ENCODE data around the gene CDT1. TPM values are rescaled to one million over a fixed set of nuclear protein-coding genes. Genes with fewer than 3 reads are reported as not detected.

Gene CDT1
- total RNA-seq, 1 experiment from 2014 or later = 74.1 TPM

DNA sequence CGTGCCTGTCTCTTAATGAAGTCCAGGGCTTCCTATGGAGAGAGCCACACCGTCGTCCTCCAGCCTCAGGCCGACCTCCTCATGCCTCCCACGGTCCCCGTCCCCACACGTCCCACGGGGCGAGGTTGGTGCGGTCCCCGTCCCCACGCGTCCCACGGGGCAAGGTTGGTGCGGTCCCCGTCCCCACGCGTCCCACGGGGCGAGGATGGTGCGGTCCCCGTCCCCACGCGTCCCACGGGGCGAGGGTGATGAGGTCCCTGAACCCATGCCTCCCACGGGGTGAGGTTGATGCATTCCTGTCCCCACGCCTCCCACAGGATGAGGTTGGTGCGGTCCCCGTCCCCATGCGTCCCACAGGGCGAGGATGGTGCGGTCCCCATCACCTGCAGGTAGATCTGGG is 32.2 kb downstream of the CDT1 start:
- Histone ChIP-seq H3K23me2 (ENCODE audit: insufficient read length, low read depth, low read length, poor library complexity, severe bottlenecking) (no peaks in the 10 kb centered on the region), H3K9ac (ENCODE audit: extremely low read depth, insufficient read length, low read length) (no peak overlapping the region), H3K4me1 (ENCODE audit: insufficient read depth, low read length) (no peaks in the 10 kb centered on the region), H3K27me3 (ENCODE audit: insufficient read depth, low read length) (no peaks in the 10 kb centered on the region), H4K20me1 (ENCODE audit: control insufficient read depth, insufficient read depth, insufficient read length) (no peaks in the 10 kb centered on the region), H4K5ac (ENCODE audit: insufficient read length, low read depth, low read length) (no peak overlapping the region), H2BK5ac (ENCODE audit: insufficient read length, low read length) (no peak overlapping the region), H2BK12ac (ENCODE audit: insufficient read length, low read depth, low read length) (no peak overlapping the region), H3K18ac (ENCODE audit: insufficient read length, low read depth, low read length) (no peak overlapping the region), H3K27ac (ENCODE audit: insufficient read length, low read depth, low read length) (no peak overlapping the region), H3K9me3 (ENCODE audit: control insufficient read depth, low read depth, low read length) (no peaks in the 10 kb centered on the region), H2AK5ac (ENCODE audit: insufficient read length, low read length) (no peak overlapping the region), H3K79me1 (ENCODE audit: insufficient read depth, low read depth, low read length, poor library complexity, severe bottlenecking) (no peaks in the 10 kb centered on the region), H3K79me2 (ENCODE audit: insufficient read depth, low read length) (no peaks in the 10 kb centered on the region), H4K8ac (replicated peaks; ENCODE audit: insufficient read length, low read depth, low read length) (no peak overlapping the region), H3K4ac (ENCODE audit: low read depth, low read length) (no peak overlapping the region), H4K91ac (ENCODE audit: insufficient read length, low read depth, low read length) (no peak overlapping the region), H3K23ac (ENCODE audit: insufficient read length, low read depth, low read length) (no peak overlapping the region), H2BK120ac (ENCODE audit: low read depth, low read length, poor library complexity, severe bottlenecking) (no peak overlapping the region), H3K56ac (ENCODE audit: insufficient read length, low read depth, low read length) (no peak overlapping the region), H3T11ph (ENCODE audit: low read length) (no peak overlapping the region), H2AFZ (ENCODE audit: low read length) (no peak overlapping the region), H2BK15ac (ENCODE audit: low read depth, low read length) (no peak overlapping the region), H3K4me2 (ENCODE audit: insufficient read depth, insufficient read length, low read length) (no peak overlapping the region), H3K14ac (ENCODE audit: insufficient read depth, low read length) (no peak overlapping the region), H2BK20ac (ENCODE audit: low read depth, low read length, poor library complexity, severe bottlenecking) (no peak overlapping the region)
- peaks cover 4 to 16% (median 13%) of the 10 kb centered on the region in 3 experiments; a peak in 6 of 7 replicates for H3K36me3 Mint-ChIP-seq (ENCODE audit: insufficient read depth in 1 of 3, low read depth in 3 of 3)
- H3K4me3 Mint-ChIP-seq = no peak overlapping the region
- no peaks in the 10 kb centered on the region for H3K4me1 Mint-ChIP-seq
- TF ChIP-seq, protein P1, sequence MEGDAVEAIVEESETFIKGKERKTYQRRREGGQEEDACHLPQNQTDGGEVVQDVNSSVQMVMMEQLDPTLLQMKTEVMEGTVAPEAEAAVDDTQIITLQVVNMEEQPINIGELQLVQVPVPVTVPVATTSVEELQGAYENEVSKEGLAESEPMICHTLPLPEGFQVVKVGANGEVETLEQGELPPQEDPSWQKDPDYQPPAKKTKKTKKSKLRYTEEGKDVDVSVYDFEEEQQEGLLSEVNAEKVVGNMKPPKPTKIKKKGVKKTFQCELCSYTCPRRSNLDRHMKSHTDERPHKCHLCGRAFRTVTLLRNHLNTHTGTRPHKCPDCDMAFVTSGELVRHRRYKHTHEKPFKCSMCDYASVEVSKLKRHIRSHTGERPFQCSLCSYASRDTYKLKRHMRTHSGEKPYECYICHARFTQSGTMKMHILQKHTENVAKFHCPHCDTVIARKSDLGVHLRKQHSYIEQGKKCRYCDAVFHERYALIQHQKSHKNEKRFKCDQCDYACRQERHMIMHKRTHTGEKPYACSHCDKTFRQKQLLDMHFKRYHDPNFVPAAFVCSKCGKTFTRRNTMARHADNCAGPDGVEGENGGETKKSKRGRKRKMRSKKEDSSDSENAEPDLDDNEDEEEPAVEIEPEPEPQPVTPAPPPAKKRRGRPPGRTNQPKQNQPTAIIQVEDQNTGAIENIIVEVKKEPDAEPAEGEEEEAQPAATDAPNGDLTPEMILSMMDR (conservative IDR thresholded peaks at IDR 0.05) = no peak
- WGBS (ENCODE audit: extremely low coverage, insufficient read length, low lambda C conversion rate) = no CpG with 5 or more reads among the region's 33 CpGs
- no peak overlapping the region for H3K27ac Mint-ChIP-seq
- H3K27me3 Mint-ChIP-seq (ENCODE audit: low read depth) = no peaks in the 10 kb centered on the region
- H3K9me3 Mint-ChIP-seq = no peaks in the 10 kb centered on the region
- no peak for DNase-seq

Measured in H9 (cell line).